ENCODE data around the gene PPP1R10. TPM values are rescaled to one million over a fixed set of nuclear protein-coding genes. Genes with fewer than 3 reads are reported as not detected.

Gene PPP1R10
- total and polyA plus RNA-seq, 2 of the 13 experiments (the other 11 are each of a cell fraction or from before 2014, with no cell fraction given) = 26.3 to 38.4 TPM

DNA sequence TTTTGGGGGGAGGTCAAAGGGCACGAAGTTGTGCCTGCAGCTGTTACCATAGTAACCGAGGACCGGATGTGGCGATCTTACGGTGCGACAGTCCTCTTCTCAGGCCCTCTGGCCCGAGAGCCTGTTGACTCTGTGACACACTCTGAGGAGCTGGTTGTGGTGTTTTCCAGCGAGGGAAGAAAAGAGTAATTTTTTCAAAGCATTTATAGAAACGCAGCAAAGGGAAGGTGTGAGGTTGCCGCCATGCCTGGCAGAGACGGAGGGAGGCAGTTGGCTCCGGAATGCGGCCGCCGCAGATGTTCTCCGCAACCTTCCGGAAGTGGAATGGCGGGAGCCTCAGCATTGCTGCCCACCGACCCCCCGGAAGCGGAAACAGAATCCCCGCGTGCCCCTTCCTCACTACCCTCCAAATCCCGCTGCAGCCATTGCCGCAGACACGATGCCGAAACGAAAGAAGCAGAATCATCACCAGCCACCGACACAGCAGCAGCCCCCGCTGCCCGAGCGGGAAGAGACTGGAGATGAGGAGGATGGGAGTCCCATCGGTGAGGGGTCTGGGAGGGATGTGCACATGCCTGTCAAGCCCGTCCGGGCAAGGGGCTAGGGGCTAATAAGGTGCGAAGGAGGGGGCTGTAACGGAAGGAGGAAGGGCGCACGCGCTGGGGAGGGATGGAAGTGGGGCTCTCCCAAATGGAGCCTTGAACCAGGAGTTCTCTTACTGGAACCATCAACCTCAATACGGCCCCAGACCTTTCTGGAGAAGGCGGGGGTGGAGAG is 59.9 kb downstream of the PPP1R10 start, which contains the start of gene PRR3 (continued):
- TF ChIP-seq RBM39 (IDR thresholded peaks at IDR 0.05; ENCODE audit: low read depth, low read length, poor library complexity, severe bottlenecking) (peak; percentile 86), POLR2G (IDR thresholded peaks at IDR 0.05; ENCODE audit: low read depth, low read length) (peak; percentile 94), FOSL2 (CRISPR knock-in tag; IDR thresholded peaks at IDR 0.05) (peak; percentile 61; the same call in 1 of the 2 replicates), AKAP8 (CRISPR knock-in tag; IDR thresholded peaks at IDR 0.05) (no peak), THYN1 (CRISPR knock-in tag; IDR thresholded peaks at IDR 0.05; ENCODE audit: borderline replicate concordance, low read depth) (0 out of 2 replicates have a peak, but pooled peaks have one; percentile 16), MED13 (CRISPR knock-in tag; IDR thresholded peaks at IDR 0.05) (peak; percentile 41), TBX3 (IDR thresholded peaks at IDR 0.05; ENCODE audit: borderline replicate concordance) (no peak; the same call in 1 of the 2 replicates), ZNF230 (CRISPR knock-in tag; IDR thresholded peaks at IDR 0.05) (peak; percentile 97), ZNF143 (CRISPR knock-in tag; IDR thresholded peaks at IDR 0.05) (peak; percentile 78), ZNF839 (CRISPR knock-in tag; IDR thresholded peaks at IDR 0.05; ENCODE audit: borderline replicate concordance) (no peak), ZSCAN25 (CRISPR knock-in tag; IDR thresholded peaks at IDR 0.05) (peak; percentile 57; the same call in 1 of the 2 replicates), HDAC6 (IDR thresholded peaks at IDR 0.05; ENCODE audit: low read depth, low read length) (no peak), ZNF652 (CRISPR knock-in tag; IDR thresholded peaks at IDR 0.05; ENCODE audit: borderline replicate concordance, low read depth) (no peak), ZNF552 (CRISPR knock-in tag; IDR thresholded peaks at IDR 0.05; ENCODE audit: borderline replicate concordance) (peak; percentile 88), ZMYM2 (CRISPR knock-in tag; IDR thresholded peaks at IDR 0.05) (0 out of 2 replicates have a peak, but pooled peaks have one; percentile 62), DNMT3B (CRISPR knock-in tag; conservative IDR thresholded peaks at IDR 0.05) (peak; percentile 94)
- TF ChIP-seq, protein P1, sequence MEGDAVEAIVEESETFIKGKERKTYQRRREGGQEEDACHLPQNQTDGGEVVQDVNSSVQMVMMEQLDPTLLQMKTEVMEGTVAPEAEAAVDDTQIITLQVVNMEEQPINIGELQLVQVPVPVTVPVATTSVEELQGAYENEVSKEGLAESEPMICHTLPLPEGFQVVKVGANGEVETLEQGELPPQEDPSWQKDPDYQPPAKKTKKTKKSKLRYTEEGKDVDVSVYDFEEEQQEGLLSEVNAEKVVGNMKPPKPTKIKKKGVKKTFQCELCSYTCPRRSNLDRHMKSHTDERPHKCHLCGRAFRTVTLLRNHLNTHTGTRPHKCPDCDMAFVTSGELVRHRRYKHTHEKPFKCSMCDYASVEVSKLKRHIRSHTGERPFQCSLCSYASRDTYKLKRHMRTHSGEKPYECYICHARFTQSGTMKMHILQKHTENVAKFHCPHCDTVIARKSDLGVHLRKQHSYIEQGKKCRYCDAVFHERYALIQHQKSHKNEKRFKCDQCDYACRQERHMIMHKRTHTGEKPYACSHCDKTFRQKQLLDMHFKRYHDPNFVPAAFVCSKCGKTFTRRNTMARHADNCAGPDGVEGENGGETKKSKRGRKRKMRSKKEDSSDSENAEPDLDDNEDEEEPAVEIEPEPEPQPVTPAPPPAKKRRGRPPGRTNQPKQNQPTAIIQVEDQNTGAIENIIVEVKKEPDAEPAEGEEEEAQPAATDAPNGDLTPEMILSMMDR (CRISPR knock-in tag; IDR thresholded peaks at IDR 0.05) = peak; percentile 22
- TF ChIP-seq, protein P2, sequence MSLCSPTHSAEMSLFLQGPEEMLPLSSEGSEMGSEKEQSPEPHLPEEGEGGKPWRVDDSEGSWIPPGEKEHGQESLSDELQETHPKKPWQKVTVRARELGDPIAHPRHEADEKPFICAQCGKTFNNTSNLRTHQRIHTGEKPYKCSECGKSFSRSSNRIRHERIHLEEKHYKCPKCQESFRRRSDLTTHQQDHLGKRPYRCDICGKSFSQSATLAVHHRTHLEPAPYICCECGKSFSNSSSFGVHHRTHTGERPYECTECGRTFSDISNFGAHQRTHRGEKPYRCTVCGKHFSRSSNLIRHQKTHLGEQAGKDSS (CRISPR knock-in tag; IDR thresholded peaks at IDR 0.05; ENCODE audit: borderline replicate concordance, low read depth) = peak; percentile 95
- TF ChIP-seq, protein P3, sequence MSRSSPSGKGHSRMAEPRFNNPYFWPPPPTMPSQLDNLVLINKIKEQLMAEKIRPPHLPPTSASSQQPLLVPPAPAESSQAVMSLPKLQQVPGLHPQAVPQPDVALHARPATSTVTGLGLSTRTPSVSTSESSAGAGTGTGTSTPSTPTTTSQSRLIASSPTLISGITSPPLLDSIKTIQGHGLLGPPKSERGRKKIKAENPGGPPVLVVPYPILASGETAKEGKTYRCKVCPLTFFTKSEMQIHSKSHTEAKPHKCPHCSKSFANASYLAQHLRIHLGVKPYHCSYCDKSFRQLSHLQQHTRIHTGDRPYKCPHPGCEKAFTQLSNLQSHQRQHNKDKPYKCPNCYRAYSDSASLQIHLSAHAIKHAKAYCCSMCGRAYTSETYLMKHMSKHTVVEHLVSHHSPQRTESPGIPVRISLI (CRISPR knock-in tag; IDR thresholded peaks at IDR 0.05; ENCODE audit: borderline replicate concordance) = peak; percentile 47; the same call in 1 of the 2 replicates
- TF ChIP-seq, protein P4, sequence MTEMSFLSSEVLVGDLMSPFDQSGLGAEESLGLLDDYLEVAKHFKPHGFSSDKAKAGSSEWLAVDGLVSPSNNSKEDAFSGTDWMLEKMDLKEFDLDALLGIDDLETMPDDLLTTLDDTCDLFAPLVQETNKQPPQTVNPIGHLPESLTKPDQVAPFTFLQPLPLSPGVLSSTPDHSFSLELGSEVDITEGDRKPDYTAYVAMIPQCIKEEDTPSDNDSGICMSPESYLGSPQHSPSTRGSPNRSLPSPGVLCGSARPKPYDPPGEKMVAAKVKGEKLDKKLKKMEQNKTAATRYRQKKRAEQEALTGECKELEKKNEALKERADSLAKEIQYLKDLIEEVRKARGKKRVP (CRISPR knock-in tag; IDR thresholded peaks at IDR 0.05) = peak in 1 of 2 experiments; percentile 78; a peak in 2 of 4 replicates
- TF ChIP-seq, protein P5, sequence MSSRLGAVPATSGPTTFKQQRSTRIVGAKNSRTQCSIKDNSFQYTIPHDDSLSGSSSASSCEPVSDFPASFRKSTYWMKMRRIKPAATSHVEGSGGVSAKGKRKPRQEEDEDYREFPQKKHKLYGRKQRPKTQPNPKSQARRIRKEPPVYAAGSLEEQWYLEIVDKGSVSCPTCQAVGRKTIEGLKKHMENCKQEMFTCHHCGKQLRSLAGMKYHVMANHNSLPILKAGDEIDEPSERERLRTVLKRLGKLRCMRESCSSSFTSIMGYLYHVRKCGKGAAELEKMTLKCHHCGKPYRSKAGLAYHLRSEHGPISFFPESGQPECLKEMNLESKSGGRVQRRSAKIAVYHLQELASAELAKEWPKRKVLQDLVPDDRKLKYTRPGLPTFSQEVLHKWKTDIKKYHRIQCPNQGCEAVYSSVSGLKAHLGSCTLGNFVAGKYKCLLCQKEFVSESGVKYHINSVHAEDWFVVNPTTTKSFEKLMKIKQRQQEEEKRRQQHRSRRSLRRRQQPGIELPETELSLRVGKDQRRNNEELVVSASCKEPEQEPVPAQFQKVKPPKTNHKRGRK (CRISPR knock-in tag; IDR thresholded peaks at IDR 0.05) = no peak
- TF ChIP-seq, protein P6, sequence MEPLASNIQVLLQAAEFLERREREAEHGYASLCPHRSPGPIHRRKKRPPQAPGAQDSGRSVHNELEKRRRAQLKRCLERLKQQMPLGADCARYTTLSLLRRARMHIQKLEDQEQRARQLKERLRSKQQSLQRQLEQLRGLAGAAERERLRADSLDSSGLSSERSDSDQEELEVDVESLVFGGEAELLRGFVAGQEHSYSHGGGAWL (CRISPR knock-in tag; IDR thresholded peaks at IDR 0.05) = peak; percentile 73; the same call in 1 of the 2 replicates
